GM21717 (cell line): Measurements from ENCODE around the gene KLHL36.
"Not testable (repeated sequence)": the region's sequence is repeated elsewhere in the genome, so short reads cannot be mapped to it uniquely, and the experiment has no call there.

ENCODE experiments used
- ATAC-seq: cut with Tn5 transposase; IDR thresholded peaks from one replicate; pipeline ENCODE4 v1.9.1; 2021; ENCODE audit warnings: mild to moderate bottlenecking, moderate library complexity; ENCODE audit not compliant: unreplicated experiment

Gene KLHL36

DNA sequence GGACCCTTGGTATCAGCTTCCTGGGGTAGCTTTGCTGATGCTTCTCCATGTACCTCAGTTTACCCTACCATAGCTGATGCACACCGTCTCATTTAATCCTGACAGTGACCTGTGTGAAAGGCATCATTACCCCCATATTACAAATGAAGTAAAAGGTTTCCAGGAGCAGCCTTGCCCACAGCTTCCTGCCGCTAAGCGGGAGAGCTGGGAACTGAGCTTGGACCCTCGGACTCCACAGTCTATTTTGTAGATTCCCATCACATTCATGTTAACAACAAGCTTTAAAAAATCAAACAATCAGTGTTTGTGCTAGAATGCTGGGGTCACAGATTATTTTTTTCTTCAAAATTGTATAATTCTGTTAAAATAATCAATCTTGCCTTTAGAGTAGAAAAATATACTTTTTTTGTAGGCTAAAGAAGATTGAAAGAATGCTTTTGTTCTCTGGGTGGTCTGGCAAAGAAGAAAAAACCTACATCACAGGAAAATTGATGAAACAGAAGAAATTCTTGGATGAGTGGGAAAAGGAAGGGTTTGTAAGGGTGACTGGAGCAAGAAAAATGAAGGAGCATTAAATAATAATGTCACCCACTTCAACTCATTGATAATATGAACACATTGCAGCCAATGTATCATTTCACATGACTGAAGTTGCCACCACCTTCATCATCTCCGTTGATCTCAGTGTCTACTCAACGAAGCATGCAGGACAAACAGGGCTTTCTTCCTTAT lies 41.9 kb downstream of the KLHL36 start:
- no peak for ATAC-seq

DNA sequence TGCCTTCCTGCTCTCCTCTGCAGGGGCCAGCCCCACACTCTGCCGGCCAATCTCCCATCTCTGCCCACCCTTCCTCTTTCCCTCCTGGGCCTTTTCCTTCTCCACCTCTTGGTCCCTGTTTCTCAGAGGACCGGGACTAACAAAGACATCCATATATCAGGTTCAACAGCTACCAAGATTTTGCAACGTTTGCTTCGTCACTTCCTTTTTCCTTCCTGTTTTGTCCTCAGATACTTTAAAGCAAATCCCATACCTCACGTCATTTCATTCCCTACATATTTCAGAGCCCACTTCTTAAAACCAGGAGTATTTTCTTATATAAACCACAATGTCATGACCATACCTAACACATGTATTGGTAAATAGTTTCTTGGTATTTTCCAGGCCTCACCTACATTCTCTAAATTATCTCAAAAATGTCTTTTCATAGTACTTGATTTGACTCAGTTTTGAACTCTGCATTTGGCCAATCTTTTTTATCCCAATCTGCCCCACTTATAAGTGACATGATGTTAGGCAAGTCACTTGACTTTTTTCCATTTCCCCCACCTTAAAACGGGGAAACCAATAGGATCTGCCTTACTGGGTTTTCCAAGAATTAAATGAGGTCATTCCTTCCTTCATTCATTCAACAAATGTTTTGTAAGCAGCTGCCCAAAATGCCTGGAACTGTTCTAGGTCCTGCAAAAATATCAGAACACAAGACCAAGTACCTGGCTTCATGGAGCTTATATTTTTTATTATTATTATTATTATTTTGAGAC lies 44.3 kb downstream of the KLHL36 start:
- no peak for ATAC-seq

DNA sequence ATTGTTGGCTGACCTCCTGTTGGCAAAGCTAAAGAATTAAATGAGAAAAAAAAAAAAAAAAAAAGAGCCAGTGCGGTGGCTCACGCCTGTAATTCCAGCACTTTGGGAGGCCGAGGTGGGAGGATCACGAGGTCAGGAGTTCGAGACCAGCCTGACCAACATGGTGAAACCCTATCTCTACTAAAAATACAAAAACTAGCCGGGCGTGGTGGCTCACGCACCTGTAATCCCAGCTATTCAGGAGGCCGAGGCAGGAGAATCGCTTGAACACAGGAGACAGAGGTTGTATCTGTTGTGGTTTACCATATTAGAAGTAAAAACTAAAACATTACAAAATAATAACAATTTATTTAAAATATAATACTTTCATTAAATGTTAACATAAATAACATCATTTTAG lies 45.6 kb downstream of the KLHL36 start:
- not testable (repeated sequence) for ATAC-seq

DNA sequence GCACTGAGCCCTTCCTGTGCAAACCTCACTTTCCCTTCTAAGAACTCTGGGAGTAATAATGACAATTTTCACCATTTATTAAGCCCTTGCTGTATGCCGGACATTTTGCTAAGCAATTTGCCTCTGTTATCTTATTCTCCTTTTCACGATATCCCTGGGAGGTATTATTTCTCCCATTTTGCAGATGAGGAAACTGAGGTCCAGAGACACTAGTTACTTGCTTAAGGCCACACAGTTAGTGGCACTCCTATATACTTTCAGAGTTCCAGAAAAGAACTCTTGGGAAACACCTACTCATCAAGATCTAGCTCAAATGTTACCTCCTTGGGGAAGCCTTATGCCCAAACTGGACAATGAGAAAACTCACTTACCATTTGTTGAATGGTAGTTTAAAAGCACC lies 46.7 kb downstream of the KLHL36 start:
- ATAC-seq = no peak

DNA sequence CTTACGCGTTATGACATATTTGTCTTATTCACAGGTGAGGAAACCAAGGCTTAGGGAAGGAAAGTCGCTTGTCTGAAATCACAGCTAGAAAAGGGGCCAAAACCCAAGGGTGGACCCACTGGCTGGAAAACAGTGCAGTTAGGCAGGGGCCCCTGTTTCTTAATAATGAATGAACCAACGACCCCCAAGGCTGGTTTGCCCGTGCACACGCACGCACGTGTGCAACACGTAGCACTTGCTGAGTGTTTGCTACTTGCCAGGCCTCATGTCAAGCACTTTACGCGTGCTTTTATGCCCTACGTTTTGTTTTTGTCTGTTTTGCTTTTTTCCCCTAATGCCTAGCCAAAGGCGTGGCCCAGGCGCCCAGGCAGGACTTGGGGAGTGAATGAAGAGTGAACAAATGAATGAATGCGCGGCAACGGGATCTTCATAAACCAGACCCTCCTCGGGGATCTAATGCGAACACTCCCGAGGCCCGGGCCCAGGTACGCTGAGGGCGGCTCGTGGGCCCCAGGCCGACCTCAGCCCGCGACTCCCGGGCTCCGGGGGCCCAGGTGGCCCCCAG lies 50.9 kb downstream of the KLHL36 start:
- peak; percentile 1 for ATAC-seq

DNA sequence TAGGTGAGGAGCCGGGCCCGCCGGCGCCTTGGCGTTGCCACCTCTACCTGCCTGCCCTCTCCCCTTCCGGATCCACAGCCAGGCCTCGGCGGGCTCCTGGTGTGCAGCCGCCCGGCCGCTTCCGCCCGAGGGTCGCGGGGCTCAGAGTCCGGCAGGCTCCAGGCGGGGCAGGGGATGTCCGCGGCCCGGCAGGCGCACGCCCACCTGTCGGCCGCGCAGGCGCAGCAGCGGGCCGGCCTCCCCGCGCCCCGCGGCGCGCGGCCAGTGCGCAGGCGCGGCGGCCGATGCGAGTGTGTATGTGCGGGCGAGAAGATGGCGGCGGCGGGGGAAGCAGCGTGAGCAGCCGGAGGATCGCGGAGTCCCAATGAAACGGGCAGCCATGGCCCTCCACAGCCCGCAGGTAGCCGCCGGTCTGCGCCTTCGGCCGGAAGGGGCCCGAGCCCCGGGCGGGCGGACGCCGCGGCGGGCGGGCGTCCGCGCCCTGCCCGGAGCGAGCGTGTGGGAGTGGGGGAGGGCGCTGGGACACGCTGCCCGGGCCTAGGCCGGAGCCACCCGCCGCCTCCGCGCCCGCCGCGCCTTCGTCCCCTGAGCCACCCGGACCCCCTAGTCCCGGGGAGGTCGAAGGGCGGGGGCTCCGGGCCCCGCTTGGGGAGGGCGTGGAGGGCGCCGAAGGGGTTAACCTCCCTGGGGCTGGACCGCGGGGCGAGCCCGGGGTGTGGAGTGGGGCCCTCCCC lies 51.6 kb downstream of the KLHL36 start, which contains the start of gene USP10:
USP10 (plus strand) TSS at position 289 of the 734 bp plus-strand sequence; CDS start at position 380, 91 bp downstream.
- peak; percentile 74 for ATAC-seq

DNA sequence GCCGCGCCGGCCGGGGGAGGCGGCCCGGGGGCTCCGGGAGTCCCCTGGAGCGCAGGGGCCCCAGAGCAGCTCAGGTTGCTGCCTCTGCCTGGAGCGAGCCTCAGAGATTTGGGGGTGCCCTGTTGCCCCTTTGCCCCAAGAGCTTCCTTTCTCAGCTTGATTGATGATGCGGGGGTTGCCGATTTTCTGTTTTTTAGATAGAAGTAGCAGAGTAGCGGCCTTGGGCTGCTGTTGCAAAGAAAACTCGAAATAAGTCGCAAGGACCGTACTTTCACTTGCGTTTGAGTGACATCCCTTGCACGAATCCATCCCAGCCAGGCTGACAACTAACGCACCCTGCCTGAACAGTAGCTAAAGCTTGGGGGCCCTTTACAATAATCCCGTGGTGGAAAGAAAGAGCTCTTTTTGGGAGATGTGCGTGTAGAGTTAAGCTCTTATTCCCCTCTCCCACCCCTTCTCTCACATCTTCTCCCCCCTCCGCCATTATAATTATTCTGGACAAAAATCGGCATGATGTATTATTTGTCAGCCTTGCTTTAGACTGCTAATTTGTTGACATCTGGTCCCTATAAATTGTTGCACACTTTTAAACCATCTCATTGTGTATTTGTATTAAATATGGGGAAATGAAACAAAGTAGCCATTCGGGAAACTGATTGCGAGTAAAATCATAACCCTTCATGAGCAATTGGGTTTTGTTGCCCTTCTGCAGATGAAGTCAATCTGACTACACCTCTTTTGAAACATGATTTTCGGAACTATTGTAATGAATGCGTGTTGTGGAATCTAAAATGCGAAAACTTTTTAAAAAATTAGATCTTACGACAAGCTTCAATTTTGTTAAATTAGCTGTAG lies 52.4 kb downstream of the KLHL36 start:
- ATAC-seq = peak; percentile 28

DNA sequence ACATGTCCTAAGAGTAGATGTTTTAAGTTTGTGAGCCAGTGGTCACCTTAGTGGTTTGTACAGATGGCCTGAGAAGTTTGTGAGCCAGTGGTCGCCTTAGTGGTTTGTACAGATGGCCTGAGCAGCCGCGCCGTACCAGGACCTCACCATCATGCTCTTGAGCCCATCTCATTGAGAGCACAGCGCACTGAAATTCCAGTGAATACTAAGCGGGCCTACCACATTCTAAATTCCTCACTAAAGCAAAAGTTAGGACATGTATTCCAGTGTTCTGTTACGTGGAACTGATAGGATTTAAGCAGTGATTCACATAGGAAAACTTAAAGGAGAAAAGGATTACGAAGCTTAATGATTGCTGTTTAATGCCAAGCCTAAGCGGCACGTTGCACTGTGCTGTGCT lies 55.4 kb downstream of the KLHL36 start:
- no peak for ATAC-seq

DNA sequence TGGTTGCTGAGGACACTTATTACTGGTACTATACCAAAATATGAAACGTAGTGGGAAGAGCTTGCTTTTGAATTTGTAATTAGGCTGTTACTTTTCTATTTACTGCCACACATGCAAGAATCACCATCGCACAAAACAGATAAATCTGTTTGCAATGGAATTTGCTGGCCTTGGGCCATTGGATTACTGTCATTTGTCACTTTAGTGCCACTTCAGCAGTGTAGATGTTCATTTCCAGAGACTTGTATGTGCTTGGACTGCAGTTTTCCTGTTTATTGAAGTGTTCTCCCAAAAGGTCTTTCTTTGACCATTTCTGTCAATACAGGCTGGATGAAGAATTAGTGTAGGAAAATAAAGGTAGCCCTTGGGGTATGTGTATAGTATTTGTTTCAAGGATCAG lies 55.9 kb downstream of the KLHL36 start:
- ATAC-seq = no peak

DNA sequence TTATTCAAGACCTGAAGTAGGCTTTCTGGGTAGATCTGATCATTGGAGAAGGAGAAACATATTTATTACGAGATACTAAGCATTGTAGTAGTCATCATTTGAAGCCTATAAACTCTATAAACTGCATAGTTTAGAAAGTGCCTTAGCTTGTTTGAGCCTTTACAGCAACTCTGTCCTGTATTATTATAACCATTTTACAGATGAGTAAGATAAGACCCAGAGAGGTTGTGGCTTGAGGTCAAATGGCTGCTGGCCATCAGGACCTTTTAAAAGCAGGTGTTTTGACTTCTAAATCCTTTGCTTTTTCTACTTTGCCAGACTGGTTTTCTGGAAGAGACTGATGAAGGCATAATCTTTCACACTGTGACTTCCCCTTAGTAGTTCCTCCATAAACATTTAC lies 58.5 kb downstream of the KLHL36 start:
- no peak for ATAC-seq

DNA sequence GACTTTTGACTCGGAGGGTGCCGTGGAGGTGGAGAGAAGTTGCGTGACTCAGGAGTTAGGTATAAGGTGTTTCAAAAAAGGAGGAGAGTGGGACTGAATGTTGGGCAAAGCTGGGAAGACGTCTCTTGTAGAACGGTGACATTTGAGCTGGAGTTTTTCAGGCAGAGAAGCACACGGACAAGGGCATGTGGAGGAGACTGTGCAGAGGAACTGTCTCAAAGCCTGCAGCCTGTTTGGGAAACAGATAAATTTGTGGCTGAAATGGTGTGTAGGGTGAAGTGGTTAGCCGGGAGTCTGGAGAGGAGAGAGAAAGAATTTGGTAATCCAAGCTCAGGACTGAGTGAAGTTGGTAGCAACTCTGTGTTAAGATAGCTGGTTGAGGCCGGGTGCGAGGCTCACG lies 61.3 kb downstream of the KLHL36 start:
- no peak for ATAC-seq

DNA sequence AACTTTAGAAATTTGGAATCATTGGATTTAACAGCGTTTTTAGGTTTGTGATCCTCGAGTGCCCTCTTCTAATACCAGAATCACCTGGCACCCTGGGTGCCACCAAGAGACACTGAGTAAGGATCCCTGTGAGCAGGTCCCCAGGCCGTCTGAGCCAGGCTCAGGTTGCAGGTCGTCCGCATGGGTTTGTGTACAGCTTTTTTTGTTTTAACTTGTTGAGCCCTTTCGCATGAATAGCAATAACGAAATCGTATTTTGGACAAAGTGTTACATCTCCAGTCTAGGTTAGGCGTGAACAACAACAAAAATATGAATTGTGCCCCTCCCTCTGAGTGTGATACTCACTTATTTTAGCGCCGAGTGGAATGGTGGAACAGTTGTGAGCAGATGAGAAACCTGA lies 62.4 kb downstream of the KLHL36 start:
- ATAC-seq = no peak
